Limb (tissue), 2 donors: ENCODE measurements around the gene ELMO1.

ENCODE experiments used
- DNase-seq, 2 donors: peaks; one replicate each; pipeline ENCODE4 v3.0.0-alpha.2; 2016; ENCODE audit errors: extremely low spot score in 2 of 2

Gene ELMO1

DNA sequence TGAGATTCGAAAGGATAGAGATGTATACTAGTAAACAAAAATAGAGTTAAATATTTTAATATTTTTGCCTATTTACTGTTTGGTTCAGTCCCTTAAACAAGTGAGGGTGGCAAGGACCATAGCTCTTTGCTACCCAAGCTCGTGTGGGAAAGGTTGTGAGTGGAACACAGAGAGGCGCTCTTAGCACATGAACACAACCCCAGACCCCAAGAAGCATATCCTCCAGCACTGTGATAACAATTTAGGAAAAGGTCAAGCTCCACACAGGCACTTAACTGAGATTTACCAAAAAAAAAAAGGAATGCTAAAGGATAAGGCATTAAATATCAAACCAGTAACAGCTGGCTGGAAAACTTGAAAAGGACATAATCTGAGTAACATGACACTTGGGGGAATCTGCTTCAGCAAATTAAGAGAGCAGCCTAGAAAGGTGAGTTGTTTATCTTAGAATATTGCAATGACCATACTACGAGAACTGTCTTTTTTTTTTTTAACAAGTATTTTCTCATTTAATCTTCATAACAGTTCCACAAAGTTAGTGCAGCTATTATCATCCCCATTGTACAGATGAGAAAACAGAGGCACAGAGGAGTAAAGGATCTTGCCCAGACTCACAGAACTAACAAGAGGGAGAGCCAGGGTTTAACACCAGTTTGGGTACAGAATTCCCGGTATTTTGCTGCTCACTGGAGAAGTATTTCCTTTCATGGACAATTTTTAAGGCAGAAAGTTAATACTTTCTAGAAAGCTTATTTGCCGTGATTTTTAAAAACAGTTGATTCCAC, 420.9 kb downstream of the ELMO1 start:
- no peak for DNase-seq

DNA sequence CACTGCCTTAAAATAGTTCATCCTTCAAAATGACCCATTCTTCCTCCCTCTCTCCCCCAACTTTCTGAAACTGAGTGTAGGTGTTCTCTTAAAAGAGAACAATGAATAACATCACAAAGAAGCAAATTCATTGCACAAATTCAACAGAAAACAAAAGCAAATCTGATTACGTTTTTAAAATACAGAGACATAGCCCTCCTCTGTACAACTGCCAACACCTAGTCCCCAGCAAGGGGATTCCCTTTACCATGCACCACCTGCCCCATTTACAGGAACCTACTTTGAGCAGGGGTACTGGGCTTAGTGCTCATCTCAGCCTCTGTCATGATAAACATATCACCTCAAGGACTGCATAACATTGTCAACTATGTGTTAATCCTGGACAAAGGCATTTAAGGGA, 421.6 kb downstream of the ELMO1 start:
- no peak for DNase-seq

DNA sequence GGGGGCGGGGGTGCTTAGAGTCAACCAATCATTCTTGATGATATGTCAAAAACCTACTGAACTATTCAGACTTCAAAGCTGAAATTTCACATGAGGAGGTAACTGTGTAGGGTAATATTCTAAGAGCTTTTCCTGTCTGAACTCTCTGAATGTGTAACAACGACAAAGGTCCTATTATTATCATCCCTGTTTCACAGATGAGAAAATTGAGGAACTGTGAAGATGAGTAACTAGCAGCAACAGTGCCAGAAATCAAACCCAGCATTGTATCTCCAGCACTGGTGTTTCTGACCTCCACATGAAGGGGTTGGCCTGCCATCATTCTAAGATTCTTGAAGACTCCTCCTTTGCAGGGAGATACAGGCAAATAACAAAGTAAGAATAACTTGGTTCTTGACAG, 429.7 kb downstream of the ELMO1 start:
- no peak for DNase-seq

DNA sequence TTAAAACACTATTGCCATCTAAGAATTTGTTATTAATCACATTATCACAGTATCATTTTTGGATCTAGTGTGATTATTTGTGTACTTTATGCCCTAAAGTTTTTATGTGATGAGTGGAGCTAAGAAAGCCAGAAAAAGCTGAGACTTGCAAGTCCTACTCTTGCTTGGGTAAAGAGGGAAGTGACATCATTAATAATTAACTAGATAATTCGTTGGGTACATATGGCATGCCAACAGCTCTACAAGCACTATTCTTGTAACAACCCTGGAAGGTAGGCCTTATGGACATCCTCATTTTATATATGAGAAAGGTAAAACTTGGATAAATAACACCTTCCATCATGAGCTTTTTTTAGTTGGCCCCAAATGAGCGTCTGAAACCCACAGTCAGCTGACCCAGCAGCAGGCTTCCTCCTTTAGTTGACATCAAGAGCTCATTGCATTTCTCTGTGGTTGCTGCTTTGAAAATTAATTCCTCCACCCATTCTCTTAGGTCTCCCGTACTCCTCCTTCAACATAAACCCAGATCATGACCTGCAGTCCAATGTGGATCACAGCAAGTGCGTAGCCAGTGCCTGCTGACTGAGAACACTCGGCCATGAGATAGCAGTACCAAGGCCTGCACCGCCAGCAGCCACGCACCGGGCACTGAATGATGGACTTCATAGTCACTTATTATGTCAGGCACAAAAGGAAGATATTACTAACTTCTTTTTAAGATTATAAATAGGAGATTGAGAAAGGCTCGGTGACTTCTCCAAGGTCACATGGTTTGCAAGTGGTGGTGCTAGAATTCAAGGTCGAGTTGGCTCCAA, 432.4 kb downstream of the ELMO1 start:
- no peak for DNase-seq

DNA sequence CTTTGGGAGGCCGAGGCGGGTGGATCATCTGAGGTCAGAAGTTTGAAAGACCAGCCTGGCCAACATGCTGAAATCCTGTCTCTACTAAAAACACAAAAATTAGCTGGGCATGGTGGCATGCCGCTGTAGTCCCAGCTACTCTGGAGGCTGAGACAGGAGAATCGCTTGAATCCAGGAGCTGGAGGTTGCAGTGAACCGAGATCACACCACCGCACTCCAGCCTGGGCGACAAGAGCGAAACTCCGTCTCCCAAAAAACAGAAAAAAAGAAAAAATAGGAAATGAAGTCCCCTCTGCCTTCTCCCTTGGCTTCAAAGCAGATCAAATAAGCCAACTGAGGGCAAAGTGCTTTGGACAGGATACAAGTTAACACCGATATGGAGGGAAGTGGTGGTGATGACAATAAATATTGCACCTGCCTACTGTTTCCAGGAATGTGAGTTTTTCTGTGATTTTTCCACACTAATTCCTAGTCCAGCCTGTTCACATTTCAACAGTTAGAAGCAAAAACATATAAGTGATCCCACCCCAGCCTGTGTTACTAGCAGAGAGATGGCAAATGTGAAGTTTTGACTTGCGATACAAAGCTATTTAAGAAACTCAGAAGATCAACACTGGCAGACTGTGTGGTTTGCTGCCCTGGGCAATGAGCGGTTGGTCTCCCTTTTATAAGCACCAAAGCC, 433.2 kb downstream of the ELMO1 start:
- DNase-seq: no peak

DNA sequence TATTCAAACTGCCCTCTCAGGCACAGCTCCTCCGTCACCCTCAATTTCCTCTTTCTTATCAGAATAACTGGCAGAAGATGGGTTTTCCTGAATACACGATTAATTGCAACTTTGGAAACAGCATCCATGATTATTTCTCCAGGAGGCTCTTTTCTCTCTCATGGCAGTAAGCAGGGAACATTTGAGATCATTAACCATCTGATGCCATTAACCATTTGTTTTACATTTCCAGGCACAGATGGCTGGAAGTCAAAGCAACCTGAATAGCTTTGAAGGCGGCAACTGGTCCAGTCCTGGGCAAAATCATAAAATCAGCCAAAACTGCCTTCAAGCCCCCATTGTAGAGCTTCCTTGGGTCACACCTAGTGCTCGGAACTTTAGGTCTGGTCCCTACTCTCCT, 434.9 kb downstream of the ELMO1 start:
- DNase-seq: no peak

DNA sequence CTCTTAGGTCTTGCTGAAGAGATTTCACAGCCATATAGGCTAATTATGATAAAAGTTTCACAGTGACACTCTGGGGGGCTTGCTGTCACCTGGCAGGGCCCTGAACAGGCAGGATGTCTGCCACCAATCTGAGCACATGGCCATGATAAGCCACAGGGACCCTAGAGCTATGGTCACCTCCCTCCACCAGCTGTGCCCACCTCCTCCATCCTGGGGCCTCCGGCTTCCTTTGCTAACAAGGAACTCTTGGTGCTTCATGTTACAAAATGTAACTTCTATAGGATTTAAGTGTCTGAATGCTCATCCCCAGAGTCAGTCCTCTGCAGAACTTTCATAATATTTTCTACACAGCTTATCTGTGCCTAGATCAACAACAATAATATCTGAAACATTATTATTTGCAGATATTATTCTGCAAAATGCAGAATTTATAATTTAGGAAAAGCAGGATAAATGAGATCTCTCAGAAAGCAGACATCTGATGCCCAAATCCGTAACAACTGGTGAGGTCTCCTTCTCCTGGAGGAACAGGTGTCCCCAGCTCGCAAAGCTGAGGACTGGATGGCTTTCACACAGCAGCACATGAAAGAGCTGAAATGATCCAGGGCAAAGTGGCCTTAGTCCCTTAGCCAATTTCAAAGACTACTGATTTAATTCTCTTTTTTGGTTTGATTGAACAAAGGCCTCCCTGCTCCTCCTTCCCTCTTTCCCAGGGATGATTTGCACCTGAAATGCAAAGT, 437.3 kb downstream of the ELMO1 start:
- no peak for DNase-seq

DNA sequence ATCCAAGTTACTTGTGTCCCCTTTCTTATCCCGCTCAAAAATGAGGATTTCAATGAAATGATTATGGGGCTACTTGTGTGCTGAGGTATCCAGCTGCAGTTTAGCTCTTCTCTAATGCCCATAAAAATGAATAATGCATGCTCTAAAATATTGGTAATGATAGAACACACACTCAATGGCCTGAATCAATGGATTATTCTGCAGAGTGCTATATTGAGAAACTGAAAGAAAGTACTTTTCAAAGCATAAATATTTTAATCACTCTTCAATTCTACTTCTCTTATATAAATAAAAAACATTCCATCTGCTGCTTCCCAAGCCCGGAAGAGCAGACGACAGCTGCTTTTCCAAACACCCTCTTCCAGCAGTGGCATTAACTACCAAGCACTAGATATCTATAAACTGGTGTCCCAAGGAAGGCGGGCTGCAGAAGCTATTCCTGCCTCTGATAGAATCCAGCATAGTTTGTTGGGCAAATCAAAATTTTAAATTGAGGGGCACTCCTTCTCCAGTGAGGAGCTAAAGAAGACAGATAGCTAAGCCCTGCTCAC, 439.5 kb downstream of the ELMO1 start:
- DNase-seq: peak in 1 of 2 donors; percentile 29

DNA sequence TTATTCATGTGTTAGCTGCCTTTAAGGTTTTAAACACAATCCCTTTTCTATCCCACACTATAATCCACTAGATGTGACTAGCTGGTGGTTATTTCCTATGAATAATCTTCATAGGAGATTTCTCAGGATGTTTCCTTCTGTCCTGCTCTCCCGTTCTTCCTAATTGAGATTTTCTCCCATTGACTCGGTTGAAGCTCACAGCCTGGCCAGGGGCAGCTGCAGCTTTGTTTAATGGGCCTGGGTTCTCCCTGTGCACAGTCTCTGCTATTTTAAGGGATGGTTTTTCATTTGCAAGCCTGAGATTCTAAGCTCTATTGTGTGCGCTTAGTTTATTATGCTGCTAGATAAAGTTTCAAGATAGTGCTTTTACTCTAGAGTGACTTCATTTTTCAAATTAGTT, 441.0 kb downstream of the ELMO1 start:
- no peak for DNase-seq

DNA sequence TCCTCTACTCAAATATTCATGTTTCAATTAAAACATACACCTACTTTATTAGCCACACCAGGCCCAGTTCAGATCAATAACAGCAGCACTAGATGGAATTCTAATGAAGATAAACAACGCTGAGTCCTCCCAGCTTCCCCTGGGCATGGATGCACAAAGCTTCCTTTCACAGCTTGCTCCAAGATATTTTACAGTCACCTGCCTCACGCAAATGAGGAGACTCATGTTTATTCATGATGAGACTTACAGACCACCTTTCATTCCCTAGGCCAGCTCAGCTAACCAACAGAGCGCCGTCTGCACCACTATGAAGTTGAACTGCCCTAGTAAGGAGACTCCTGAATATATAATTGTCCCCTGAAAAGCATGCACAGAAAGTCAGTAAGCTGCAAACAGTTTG, 441.4 kb downstream of the ELMO1 start:
- DNase-seq: no peak

DNA sequence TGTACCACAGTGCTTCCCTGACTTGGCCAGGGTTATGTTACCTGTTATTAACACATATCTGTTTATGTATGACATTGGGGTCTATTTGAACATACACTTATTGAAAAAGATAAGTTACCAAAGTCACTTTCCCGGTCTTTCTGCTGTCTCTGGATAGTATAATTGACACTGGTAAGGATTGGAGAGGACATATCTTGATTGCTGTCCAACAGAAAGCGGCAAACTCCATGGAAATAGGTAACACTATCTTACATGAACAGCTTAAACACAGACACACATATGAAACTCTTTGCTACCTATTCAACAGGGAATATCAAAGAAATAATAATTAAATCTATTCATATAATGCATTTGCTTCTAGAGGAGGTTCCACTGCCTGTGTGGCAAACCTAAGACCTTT, 441.9 kb downstream of the ELMO1 start:
- no peak for DNase-seq

DNA sequence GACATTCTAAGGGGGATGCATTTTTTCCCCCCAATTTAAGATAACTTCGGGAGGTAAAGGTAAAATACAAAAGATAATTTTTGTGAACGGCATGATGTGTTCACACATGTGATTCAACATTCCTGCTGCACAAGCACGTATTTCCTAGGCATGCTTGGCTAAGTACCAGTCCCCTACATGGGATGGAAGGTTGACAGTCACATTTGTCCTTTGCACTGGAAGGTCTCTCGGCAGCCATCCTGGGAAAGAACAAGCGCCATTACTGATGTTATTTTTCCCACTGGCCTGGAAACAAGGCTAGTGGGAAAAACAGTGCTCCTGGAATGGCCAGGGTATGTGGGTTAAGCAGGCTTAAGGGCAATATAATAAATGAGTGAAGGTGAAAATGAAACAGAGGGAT, 448.2 kb downstream of the ELMO1 start:
- DNase-seq: no peak

DNA sequence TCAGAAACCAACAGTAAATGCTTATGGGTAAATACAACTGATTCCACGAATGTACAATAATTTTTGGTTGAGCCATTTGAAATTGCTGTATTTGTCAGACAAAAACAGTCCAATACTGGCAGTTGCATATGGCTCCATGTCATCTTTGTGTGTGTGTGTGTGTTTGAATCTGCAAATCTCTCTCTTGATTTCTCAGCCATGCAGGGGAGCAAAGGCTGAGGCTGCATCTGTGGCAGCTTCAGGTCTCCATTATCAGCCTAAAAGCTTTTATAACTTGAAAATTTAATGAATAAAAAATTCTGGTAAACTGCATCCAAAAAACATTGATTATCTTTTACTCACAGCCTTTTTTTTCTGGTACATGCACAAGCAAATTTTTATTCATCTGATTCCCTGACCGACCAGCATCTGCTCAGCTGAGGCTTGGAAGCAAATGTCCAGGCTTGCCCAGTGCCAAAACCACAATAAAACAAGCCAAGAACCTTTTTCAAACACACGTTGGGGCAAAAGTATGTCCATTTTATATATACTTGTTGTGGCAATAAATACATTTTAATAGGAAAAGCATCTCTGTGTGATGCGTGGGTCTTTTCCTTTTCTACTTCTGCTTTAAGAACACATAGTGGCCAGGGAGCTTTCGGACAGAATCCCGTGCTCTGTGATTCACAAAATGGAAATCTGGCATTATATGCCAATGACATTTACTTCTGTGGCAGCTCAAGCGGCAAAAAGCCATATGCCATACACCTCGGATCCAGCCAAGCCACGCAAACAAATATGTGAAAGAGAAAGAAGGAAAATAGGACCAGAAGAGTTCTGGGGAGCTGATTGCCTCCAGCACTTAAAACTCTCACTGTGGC, 448.8 kb downstream of the ELMO1 start:
- DNase-seq: no peak

DNA sequence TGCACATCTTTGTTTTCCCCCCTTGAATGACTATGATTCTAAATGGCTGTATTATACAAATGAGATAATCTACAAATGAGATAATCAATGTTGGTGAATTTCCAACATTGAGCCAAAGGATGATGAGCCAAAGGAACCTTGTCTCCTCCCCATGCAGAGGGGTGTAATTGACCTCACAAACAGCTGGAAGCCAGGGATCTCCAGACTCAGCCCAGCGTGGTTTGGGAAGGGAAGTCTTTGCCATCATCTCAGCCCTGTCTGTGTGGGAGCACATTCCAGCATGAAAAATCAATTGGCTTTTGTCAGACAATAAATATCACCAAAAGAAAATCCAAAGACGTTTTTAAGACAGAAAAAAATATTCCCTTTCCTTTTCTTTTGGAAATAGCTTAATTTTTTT, 452.9 kb downstream of the ELMO1 start:
- DNase-seq: no peak

DNA sequence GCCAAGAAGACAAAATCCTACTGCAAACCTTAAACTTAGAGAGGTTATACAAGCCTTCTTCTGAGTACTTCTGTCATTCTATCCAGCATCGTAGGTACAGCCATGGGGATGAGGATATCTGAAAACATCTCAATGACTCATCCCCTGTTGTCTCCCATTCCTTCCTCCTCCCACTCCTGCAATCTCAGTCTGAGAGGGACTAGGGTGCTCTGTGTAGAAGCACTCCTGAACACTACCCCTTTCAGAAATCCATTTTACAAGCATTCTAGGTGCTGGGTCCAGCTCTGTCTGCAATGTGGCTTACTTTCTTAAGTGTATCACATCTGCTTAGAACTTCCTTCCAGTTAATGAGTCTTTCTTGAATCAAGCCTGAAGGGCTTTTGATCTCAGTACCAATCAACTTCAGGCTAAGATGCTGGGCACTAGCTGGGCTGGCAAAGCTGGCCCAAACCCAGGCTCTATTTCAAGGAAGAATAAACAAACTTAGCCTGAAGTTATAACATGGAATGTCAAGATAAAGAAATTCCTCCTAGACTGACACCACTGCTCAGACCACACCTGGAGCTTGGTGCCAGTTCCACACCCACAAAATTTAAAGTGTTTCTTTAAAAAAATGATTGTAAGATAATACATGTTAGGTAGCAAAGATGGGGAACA, 454.1 kb downstream of the ELMO1 start:
- no peak for DNase-seq

DNA sequence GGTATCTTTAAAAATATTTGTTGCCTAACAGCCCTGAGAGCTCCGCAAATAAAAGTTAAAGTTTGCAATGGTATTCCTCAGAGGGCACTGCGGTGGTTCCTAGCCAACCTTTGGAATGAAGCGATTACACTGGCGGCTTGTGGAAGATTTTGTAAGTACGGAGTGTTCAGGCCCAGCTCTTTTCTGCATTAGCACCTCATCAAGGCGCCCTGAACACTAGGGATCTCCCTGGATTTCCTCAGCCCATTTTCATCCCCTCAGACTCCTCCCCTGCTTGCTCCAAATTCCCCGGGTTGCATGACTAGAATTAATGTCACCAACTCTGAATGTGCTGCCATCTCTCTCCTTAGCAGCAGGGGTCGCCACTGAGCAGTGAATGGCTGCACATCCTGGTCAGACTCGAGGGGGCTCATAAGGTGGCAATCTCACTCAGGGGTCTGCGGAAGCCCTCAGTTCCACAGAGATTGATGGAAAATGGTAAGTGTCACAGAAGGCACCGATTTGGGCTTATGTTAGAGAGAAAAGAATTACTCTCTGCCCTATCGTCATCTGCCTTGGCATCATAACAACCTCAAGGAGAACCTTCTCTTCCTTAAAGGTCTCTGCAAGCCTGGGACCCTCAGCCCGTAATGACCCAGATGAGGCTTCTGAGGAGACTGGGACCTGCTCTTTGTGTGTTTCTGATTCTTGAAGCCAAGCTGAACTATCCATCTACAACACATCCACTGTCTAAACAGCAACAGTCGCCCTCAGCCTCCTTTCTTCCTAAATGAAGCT, 461.5 kb downstream of the ELMO1 start:
- peak in 1 of 2 donors; percentile 79 for DNase-seq

DNA sequence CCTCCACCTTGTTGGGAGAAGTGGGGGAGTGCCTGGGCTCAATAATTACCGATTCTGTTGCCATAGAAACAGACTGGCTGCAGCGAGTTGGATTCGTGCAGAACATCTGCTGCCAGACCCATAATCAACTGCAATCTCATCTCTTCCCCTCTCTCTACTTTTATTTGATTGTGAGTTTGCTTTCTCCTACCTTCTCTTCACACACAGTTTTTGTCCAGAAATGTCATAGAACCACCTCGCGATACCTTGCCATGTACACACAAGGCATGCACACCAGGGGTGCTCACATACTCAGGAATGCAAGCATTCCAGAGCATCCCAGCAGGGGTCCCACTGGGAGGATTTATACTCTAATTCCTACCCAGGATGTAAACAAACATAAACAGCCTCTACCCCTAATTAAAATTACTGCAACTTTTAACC, 462.1 kb downstream of the ELMO1 start:
- DNase-seq: no peak

DNA sequence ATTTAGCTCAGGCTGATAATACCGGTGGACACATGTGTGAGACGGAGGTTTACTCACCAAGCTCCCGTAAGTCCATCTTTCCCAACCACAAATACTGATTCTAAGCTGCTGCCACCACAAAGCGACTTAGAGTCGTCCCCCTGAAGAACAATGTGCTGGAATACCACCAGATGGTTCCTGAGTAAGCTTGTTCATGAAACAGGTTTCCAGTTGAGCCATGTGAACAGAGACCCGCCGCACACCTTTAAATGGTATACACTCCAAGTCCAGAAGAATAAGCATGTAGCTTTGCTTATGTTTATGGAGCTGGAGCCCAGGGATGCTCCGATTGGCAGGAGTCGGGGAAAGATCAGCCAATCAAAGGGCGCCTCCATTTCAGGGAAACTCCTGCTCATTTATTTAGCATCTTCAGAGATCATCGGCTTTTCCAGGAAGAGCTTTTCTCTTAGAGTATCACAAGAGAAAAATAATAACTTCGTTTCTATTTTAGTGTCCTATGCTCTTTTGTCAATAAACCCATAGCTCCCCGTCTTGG, 462.7 kb downstream of the ELMO1 start:
- DNase-seq: no peak

DNA sequence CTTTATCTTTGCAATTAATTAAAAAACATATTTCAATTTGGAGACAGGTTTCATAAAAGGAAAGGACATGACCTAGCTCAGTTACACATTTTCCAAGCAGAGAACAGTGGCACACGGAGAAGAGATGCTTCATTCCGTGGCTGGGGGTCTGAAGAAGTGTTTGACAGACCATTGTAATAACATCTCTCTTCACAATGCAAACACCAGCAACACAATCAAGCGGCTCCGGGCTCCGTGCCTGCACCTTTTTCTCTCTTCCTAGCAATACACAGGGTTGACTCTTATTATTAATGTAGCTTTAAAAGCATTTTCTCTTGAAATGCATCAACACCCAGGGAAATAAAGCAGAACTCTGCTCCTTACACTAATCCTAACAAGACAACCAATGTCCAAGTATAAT, 463.3 kb downstream of the ELMO1 start:
- DNase-seq: no peak
